GM12872 (cell line): ENCODE data around the gene PIK3R5.

Experiments
- CTCF ChIP-seq: IDR thresholded peaks from 3 replicates; pipeline ENCODE4 v1.5.1; 2011; ENCODE audit warnings: low read depth, mild to moderate bottlenecking, low read length, moderate library complexity; ENCODE audit not compliant: insufficient read depth

Gene PIK3R5

GRCh38 chr17:8898126-8898525, 67.4 kb downstream of the PIK3R5 start:
- TF ChIP-seq CTCF: no peak

- no peak for TF ChIP-seq CTCF
Observed at GRCh38 chr17:8896641-8897635, 68.6 kb downstream of the PIK3R5 start.

GRCh38 chr17:8896087-8896486, 69.4 kb downstream of the PIK3R5 start:
- TF ChIP-seq CTCF: no peak

GRCh38 chr17:8894673-8895578, 70.6 kb downstream of the PIK3R5 start:
- peak; percentile 92 for TF ChIP-seq CTCF

DNA sequence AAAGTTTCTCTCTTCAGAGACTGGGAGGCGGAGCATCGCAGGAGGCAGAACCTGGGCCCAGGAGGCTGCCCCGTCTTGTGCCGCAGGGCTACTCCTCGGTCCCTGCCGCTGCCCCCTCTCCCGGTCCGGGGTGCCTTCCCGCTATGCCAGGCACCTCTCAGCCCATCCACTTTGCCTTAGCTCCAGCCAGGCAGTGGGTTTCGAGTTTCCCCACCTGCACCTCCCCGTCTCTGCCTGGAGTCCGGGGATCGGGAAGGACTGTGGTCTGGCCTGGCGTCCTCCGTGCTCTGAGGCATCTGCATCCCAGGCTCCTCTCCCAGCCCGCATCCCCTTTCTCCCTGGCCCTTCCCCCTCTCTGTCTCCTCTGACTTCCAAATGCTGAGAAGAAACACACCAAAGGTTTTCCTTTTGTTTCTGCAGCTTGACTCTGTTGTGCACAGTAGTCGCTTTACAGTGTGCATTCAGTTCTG, 71.3 kb downstream of the PIK3R5 start:
- TF ChIP-seq CTCF: no peak

GRCh38 chr17:8893621-8894201, 71.8 kb downstream of the PIK3R5 start:
- TF ChIP-seq CTCF: no peak
